DND-41 (cell line): ENCODE data around the gene RAB3GAP2.

ENCODE experiments used
- EZH2 ChIP-seq: IDR thresholded peaks from 3 replicates; pipeline ENCODE4 v1.6.1; 2012; ENCODE audit warnings: borderline replicate concordance, low read depth, mild to moderate bottlenecking, moderate library complexity, low read length, inconsistent platforms; ENCODE audit not compliant: severe bottlenecking
- TF ChIP-seq, protein P1 (sequence below): IDR thresholded peaks from 2 replicates; pipeline ENCODE4 v1.5.1; 2012; ENCODE audit warnings: borderline replicate concordance, low read length, moderate library complexity, mild to moderate bottlenecking; ENCODE audit not compliant: poor library complexity, severe bottlenecking; ENCODE audit errors: extremely low read depth

DNA sequence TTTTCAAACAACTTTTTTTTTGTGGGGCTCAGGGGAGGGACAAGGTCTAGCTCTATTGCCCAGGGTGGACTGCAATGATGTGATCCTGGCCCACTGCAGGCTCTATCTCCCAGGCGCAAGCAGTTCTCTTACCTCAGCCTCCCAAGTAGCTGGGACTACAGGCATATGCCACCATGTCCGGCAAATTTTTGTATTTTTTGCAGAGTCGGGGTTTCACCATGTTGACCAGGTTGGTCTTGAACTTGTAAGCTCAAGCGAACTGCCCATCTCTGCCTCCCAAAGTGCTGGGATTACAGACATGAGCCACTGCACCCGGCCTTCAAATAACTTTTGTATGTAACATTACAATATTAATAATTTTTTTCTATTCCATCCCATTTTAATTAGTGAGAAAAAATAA, 33.0 kb downstream of the RAB3GAP2 start:
- TF ChIP-seq, protein P1, sequence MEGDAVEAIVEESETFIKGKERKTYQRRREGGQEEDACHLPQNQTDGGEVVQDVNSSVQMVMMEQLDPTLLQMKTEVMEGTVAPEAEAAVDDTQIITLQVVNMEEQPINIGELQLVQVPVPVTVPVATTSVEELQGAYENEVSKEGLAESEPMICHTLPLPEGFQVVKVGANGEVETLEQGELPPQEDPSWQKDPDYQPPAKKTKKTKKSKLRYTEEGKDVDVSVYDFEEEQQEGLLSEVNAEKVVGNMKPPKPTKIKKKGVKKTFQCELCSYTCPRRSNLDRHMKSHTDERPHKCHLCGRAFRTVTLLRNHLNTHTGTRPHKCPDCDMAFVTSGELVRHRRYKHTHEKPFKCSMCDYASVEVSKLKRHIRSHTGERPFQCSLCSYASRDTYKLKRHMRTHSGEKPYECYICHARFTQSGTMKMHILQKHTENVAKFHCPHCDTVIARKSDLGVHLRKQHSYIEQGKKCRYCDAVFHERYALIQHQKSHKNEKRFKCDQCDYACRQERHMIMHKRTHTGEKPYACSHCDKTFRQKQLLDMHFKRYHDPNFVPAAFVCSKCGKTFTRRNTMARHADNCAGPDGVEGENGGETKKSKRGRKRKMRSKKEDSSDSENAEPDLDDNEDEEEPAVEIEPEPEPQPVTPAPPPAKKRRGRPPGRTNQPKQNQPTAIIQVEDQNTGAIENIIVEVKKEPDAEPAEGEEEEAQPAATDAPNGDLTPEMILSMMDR, result no peak
- no peak for TF ChIP-seq EZH2
